GM21723 (cell line): ENCODE data around the gene HDAC4.

Experiments used
- ATAC-seq: cut with Tn5 transposase; IDR thresholded peaks from one replicate; pipeline ENCODE4 v1.9.1; 2021; ENCODE audit warnings: mild to moderate bottlenecking, moderate library complexity; ENCODE audit not compliant: unreplicated experiment

HDAC4 gene

GRCh38 chr2:239006622-239007285 lies 394.1 kb downstream of the HDAC4 start:
- ATAC-seq, result no peak

- no peak for ATAC-seq
Measured at GRCh38 chr2:239005586-239005985, 395.2 kb downstream of the HDAC4 start.

- ATAC-seq, result no peak
Measured at GRCh38 chr2:239004274-239005015, 396.4 kb downstream of the HDAC4 start.

GRCh38 chr2:239003624-239004273 lies 397.1 kb downstream of the HDAC4 start:
- ATAC-seq, result no peak

GRCh38 chr2:239002954-239003623 lies 397.7 kb downstream of the HDAC4 start:
- ATAC-seq, result no peak

GRCh38 chr2:239002591-239002953 lies 398.2 kb downstream of the HDAC4 start:
- ATAC-seq, result no peak

- no peak for ATAC-seq
Measured at GRCh38 chr2:239001794-239002193, 399.0 kb downstream of the HDAC4 start.

GRCh38 chr2:239000500-239001073 lies 400.2 kb downstream of the HDAC4 start:
- ATAC-seq, result no peak

GRCh38 chr2:239000089-239000488 lies 400.7 kb downstream of the HDAC4 start:
- no peak for ATAC-seq

GRCh38 chr2:238999291-238999741 lies 401.5 kb downstream of the HDAC4 start:
- ATAC-seq, result no peak

- ATAC-seq, result no peak
Measured at GRCh38 chr2:238998801-238999200, 402.0 kb downstream of the HDAC4 start.
